NCI-H774 (cell line): ENCODE measurements around the gene SYMPK.
A peak's percentile ranks its signal among the peaks of the same experiment; 100 is the strongest.

Experiments used
- DNase-seq: peaks from one replicate; lab custom pipeline; 2025; lab: John Stamatoyannopoulos, UW

The SYMPK gene

DNA sequence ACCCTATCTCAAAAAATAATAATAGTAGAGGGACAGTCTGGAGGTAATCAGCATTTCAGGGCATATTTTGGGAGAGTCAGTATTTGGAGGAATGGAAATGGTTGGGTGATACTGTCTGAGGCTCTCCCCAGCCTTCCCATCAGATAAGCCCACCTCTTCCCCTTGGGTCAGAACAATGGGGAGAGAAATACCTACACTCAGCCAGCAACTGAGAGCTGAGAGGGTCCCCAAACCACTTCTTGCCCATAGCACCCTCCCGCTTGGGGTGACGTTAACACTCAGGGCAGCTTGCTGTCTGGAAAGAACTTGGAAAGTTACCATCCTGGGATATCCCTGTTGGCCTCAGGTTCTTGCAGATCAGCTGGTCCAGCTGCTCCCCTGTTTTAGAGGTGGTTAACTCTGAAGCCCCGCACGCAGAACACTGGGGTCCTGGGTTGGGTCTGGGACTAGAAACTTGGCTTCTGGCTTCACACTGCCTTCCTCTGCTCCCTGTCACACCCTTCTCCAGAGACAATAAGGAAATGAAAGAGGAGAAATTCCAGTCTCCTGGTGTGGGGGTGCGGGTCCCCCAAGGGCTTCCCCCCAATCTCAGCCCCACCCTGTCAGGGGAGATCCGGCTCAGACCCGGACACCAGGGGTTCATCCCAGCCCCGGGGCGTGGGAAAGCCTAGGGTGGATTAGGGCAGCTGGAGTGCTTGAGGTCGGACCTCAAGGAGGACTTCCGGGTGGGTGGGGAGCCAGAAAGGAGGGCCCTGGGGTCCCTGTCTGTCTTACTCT lies 3.6 kb upstream of the SYMPK start:
- DNase-seq, result no peak

DNA sequence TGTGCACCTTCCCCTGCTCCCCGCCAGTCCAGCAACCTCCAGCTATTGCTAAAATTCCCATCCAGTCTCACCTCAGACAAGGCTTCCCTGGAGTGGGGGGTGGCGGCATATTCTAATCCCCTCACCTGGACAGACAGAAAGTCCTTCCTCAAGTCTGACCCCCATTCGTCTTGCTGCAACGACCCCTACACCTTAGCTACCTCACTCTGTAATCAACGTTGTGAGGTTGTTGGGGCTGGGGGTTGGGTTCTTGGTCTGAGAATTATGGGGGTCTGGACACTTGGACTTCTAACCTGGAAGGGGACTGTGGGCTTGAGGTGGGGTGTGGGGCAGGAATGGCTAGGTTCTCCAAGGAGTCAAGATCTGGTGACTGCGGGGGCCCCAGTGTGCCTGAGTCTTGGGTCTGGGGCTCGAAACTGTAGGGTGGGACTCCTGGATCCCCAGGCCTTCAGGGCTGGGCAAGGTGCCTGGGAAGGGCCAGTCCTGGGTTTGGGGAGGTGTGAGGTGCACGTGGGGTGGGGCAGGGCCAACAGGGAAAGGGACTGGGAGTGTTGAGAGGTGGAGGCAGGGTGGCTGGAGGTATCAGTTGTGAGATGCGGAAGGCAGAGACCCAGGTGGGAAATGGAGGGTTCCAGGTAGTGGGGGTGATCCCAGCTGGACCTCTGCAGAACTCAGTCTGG lies 2.5 kb upstream of the SYMPK start:
- no peak for DNase-seq

DNA sequence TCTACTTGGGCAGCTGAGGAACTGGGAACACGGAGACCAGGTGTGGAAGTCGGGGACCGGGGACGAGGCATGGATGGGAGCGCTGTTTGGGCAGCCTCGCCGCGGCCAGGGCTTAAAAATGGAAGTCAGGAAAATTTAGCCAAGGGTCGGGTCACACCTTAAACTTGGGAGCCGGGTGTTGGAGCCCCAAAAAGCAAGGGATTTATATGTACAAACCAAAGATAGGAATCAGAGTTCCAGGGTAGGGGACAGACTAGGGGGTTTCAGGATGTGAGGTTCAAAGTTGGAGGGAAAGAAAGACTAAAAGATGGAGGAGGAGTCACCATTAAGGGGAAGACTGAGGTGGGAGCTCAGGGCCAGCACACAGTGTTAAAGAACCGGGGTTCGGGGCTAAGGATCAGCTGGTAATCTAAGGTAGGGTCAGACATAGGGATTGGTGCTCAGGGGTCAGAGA lies 1.7 kb upstream of the SYMPK start:
- no peak for DNase-seq

DNA sequence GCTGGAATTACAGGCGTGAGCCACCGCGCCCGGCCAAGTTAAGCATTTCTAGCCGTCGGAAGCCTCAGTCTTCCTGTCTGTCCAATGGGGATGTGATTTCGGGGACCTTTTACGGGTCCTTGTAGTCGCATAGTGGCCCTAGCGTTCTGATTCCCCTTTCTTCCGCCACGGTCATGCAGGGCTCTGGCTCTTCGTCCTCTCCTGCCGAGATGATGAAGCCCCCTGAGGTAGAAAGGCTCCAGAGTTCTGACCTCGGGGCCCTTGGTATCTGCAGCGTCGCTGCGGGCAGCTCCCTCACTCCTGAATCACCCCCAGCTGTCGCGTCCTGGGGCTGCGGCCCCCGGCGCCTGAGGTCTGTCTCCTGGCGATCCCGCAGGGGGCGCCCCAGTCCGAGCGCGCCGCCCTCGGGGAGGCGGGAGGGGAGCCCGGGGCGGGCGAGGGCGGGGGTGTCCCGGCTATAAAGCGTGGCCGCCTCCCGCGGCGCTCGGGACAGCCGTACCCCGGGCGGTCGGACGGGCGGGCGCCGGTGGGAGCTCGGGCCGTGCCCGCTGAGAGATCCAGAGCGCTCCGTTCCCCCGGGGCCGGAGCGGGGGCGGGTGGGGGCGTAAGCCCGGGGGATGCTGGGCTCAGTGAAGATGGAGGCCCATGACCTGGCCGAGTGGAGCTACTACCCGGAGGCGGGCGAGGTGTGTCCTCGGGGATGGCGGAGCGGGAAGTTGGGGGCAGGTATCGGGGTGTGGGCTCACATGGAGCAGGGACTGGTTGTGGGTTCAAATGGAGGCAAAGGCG lies 1.1 kb upstream of the SYMPK start, which contains the start of gene FOXA3:
TSS of gene FOXA3 (plus strand) at position 487 of the 789 bp plus-strand sequence. CDS start at position 618, 131 bp downstream.
- peak; percentile 69 for DNase-seq

DNA sequence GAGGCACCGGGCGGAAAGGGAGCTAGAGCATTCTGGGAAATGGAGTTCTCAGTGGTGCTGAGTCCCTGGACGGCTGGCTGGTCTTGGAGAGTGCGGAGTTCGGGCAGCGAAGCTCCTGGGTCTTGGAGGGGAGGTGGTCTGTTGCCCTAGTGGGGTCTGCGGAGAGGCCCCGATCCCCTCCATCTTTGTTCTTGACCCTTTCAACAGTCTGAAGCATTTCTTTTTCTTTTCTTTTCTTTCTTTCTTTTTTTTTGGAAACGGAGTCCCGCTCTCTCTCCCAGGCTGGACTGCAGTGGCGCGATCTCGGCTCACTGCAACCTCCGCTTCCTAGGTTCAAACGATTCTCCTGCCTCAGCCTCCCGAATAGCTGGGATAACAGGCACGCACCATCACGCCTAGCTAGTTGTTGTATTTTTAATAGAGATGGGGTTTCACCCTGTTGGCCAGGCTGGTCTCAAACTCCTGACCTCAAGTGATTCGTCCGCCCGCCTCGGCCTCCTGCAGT lies 440 bp upstream of the SYMPK start:
- no peak for DNase-seq

DNA sequence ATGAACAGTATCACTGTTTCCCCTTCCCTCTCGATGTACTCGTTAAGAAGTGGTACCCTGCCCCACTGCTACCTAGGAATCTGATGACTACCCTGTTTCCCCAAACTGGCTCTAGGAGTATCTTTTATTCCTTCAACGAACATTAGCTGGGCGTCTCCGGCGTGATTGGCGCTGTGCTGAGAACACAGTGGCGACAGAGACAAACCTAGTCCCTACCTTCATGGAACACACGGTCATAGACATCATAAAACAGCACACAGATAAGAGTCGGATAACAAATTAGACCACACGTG lies 730 bp downstream of the SYMPK start:
- no peak for DNase-seq

DNA sequence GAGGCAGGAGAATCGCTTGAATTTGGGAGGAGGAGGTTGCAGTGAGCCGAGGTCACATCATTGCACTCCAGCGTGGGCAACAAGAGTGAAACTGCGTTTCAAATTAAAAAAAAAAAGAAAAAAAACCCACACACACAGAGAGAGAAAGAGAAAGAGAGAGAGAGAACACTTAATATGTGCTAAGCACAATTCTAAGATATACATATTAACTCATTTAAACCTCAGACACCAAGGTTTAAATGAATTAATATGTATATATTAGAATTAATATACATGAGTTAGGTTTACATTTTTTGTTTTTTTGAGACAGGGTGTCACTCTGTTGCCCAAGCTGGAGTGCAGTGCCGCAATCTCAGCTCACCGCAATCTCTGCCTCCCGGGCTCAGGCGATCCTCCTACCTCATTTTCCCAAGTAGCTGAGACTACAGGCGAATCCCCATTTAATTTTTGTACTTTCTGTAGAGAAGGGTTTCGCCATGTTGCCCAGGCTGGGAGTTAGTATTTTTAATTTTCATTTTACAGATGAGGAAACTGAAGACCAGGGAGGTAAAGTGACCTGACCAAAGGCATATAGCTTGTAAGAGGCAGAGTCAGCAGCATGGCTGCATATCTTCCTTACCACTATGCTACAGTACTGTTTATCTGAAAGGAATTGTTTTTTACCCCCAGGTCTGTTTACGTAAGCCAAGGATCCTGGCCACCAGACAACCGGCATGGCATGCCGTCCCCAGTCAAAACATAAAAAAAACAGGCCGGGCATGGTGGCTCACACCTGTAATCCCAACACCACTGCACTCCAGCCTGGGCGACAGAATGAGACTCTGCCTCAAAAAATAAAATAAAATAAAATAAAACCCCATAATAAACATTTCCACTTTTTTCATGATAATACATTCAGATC lies 2.3 kb downstream of the SYMPK start:
- DNase-seq, result no peak

DNA sequence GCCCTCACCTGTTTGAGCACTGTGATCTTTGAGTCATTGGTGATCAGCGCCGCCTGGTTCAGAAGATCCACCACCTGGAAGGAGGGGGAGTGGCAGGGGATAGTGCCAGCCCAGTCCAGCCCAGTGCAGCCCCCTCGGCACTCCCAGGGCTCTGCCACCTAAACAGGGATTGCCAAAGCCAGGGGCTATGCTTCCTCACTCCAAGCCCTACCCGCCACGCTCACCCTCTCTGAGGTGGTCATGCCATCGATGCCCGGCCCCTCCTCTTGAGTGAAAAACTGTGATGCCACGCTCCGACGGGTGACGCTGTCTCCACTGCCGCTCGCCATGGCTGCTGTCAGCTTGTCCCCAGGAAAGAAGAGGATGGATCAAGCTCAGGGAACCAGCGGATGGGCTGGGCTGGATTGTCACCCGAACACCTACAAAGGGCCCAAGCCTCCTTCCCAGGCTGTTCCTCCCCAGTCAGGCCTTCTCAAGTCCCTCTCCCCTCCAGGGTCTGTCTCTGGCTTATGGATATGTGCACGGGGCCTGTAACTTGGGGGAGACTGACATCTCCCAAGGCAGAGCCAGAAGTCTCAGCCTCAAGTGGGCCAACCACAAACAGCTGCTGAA lies 8.7 kb downstream of the SYMPK start:
- no peak for DNase-seq

DNA sequence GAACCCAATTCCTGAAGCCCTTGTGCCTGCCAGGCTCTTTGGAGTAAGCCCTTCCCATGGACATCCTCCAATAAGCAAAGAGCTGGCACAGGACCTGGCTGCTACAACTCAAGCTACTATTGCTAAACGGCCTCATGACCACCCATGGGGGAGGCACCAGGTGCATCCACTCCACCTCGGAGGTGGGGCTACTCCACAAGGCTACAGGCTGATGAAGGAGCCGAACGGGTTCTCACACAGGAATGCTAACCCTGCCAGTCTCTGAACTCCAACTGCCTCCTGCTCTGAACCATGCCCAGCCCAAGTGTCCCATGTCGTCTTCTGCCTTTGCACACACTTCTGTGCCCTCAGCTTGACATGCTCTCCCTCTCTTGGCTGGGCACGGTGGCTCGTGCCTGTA lies 10.0 kb downstream of the SYMPK start:
- no peak for DNase-seq

DNA sequence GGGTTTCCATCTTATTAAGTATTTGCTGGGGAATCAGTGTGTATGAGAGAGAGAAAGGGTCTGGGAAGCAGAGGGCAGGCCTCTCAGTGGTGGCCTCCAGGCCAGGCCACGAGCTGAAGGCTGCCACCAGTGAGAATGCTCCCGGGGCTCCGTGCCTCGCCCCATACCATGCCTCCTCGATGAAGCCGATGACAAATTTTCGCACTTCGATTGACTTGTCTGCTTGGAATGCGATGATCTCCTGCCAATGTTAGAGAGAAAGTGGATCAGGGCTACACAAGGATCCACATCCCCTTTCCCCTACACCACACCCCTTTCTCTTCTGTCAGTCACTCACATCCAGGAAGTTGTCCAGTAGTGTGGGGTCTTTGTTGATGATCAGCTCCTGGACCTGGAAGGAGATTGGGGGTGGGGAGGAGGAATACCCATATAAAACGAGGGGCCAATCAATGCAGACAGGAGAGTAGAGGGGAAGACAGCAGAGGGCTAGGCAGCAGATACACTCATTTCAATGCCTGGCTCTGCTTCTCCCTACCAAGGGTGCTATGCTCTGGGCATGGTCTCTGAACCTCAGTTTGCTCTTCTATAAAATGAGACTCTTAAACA lies 10.7 kb downstream of the SYMPK start:
- no peak for DNase-seq

DNA sequence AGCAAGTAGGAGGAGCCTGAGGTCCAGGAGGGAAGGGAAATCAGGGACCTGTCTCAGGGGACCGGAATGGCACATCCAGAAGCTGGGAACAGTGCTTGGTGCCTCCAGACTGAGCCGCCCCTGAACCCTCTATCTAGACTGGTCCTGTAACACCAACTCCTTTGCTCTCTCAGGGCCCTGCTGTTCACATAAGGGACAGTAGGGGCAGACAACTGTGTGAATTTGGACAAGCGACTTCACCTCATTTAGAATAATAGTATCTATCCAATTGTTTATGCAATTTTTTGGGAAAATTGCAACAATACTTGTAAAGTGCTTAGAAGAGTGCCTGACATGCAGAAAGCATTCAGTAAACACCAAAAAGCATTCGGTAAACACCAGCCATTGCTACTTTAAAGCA lies 14.0 kb downstream of the SYMPK start:
- no peak for DNase-seq

DNA sequence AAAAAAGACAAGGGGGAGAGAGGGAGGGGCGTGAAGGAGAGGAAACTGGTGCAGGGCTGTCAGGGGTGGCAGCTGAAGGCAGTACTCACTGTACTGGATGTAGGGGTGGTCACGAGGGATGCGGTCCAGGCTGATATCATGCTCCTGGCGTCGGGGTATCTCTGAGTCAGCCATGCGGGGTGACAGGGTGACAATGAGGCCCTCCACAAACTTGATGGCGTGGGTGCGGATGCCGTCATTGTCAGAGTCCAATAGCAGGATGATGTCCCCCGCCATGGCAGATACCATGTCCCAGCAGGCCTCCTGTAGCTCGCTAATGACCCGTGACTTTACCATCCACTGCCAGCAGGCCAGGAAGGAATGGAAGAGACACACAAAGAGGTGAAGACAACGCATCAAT lies 15.3 kb downstream of the SYMPK start:
- DNase-seq, result no peak

DNA sequence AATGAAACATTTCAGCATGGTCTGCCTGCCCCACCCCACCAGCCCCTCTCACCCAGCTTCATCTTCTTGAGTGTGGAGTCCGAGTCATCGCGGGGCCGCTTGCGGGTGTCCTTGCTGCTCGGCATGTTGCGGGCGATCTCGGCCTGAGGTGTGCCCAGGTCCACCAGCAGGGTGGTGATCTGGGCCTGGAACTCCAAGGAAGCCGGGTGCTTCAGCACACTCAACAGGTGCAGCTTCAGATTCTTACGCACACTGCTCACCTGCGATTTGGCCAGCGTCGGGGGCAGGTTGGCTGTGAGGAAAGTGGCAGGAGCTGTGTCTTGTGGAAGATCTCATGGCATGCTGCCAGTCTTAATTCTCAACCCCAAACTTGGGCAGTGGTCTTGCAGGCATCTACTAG lies 20.7 kb downstream of the SYMPK start:
- no peak for DNase-seq

DNA sequence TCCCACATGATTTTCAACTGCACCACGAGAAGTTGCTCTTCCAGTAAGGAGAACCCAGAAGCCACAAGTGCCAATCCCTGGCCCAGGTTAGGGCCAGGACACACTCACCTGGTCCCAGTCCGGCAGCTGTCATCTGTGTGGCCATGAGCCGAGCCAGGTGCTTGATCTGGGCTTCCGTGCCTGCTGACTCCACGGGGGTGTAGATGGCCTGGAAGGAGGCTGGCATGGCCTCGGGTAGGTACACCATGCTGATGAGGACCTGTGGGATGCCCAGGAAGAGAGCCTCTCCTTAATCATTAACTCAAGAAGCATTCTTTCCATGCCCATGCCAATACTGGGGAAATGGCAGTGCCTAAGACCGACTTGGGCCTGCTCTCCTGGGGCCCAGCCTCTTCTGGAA lies 28.0 kb downstream of the SYMPK start:
- no peak for DNase-seq

DNA sequence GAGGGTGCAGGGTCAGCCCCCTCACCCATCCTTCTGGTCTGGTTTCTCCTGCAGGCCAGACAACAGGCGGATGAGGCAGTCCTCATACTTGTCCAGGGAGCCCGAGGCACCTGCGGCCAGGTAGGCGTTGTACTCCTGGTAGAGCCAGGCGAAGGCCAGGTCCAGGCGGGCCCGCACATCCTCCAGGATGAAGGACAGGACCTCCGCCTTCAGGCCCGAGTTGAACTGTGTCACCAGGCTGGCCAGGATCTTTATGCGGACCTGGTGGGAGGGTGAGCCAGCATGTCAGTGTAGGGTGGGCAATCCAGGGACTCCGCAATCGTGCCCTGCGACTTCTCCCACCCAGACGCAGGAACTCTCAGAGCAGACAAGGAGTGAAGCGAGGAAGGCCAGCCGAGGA lies 34.0 kb downstream of the SYMPK start:
- no peak for DNase-seq

DNA sequence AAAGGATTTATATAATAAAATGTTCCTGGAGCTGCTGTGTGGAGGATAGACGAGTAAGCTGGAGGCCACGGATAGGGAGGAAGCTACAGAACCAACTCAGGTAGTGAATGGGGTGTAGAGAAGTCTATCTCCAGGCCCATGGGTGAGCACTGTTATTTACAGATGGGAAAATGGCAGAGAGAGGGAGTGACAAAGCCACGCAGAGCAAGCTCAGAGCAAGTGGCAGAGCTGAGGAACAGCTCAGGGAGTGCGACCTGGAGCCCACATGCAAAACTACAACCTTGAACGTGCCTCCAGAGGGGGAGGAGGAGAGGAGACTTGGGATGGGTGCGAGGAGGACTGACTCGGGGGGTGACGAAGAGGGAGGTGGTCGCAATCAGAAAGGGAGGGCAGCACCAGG lies 34.4 kb downstream of the SYMPK start:
- no peak for DNase-seq

DNA sequence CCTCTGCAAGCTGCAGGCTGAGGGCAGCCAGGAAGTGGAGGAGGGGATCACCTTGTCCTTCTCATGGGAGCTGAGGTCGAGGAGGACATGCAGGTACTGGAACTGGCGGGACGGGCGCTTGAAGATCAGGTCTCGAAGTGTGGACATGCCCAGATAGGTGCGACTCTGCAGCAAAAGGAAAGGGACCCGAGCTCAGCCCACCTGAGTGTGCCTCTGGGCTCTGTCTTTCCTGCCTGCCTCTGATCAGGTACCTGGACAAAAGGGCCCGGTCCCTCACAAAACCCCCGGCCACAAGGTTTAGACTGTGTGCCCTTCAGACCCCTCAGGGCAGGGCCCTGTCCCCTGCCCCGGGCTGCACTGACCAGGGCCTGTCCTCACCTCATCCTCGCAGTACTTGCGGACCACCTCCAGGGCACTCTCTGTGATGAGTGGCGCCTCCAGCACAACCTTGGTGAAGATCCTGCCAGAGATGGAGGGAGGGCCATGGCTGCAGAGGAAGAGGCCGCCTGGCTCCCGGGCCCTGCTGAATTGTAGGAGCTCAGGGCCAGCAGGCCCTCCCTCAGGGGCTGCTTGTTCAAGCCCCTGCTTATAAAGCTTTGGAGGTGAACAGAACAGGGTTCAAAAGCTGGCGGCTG lies 35.4 kb downstream of the SYMPK start:
- DNase-seq, result no peak

DNA sequence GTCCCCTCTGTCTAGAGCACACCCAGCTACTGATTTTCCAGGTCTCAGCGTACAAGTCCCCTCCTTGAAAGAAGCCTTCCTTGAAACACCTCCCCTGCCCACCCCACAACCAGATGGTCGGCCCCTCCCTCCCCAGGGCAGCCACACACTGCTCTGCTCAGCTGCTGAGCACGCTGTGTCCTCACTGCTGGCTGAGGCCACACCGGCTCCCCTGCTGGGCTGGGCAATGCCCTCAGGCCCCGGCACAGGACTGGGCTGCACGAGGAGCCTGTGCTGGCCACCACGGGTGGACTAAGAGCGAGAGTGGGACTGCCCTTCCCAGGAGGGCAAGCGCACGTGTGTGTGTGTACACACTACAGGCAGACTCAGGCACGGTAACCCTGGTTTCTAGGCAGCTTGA lies 36.0 kb downstream of the SYMPK start:
- no peak for DNase-seq

DNA sequence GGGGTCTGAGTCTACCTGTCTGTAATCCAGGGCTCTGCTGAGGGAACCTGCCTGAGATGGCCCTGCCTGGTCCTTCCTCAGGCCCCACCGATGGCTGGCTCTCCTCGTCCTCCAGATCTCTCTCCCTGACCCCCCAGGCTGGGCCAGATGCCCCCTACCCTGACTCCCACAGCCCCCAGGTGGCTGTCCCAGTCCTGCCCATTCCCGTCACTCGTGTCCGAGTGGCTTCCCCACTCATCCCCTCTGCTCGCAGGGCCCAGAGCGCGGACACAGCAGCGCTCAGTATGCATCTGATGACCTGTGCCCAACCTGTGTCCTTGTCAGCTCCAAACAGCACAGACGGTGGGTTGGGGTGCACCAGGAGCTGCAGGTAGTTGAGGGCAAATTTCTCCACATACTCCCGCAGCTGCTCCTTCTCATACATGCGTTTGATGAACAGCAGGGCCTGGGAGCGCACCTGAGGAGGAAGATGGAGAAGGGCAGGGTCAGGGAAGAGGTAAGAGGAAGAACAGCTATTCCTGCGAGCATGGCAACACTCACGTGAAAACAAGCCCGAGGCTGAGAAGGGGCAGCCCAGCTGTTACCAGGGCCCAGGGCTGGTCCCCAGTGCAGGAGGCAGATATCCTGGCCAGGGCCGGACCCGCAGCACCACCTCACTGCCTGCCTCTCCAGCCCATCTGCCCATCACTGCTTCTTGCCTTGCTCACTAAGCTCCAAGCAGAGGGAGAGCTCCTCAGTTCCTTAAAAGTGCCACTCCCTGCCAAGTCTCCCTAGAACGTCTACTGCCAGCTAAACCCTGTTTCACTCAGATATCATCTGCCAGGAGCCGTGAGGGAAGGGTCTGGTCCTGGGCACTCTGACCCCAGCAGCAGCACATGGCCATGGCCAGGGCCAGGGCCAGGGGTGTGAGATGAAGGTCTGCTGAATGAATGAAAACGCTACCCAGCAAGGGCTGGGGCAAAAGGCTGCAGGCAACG lies 36.7 kb downstream of the SYMPK start:
- no peak for DNase-seq
